Amniotic epithelial cell (primary cell): ENCODE data around the gene VPS35L.
"Not testable (repeated sequence)": the region's sequence is repeated elsewhere in the genome, so short reads cannot be mapped to it uniquely, and the experiment has no call there.

Experiments
- DNase-seq: peaks from one replicate; pipeline ENCODE4 v3.0.0-alpha.2; 2010; ENCODE audit warnings: low read depth

Gene VPS35L

GRCh38 chr16:19655242-19655777 is 99.8 kb downstream of the VPS35L start:
- no peak for DNase-seq

- no peak for DNase-seq
These were observed 102.3 kb downstream of the VPS35L start for GRCh38 chr16:19657831-19658230.

GRCh38 chr16:19659554-19659953 is 104.1 kb downstream of the VPS35L start:
- no peak for DNase-seq

GRCh38 chr16:19660432-19660831 is 104.9 kb downstream of the VPS35L start:
- DNase-seq: no peak

- no peak for DNase-seq
These were observed 106.8 kb downstream of the VPS35L start for GRCh38 chr16:19662351-19662750.

GRCh38 chr16:19664166-19664565 is 108.7 kb downstream of the VPS35L start:
- DNase-seq: no peak

GRCh38 chr16:19665313-19665712 is 109.8 kb downstream of the VPS35L start:
- DNase-seq: not testable (repeated sequence)

- no peak for DNase-seq
These were observed 111.0 kb downstream of the VPS35L start for GRCh38 chr16:19666477-19666876.

GRCh38 chr16:19672378-19672777 is 116.9 kb downstream of the VPS35L start:
- no peak for DNase-seq

GRCh38 chr16:19674485-19674884 is 119.0 kb downstream of the VPS35L start:
- DNase-seq: no peak

- DNase-seq: no peak
These were observed 121.9 kb downstream of the VPS35L start for GRCh38 chr16:19677402-19677801.

GRCh38 chr16:19678804-19679203 is 123.3 kb downstream of the VPS35L start:
- DNase-seq: no peak

GRCh38 chr16:19679281-19679680 is 123.8 kb downstream of the VPS35L start:
- DNase-seq: not testable (repeated sequence)

- no peak for DNase-seq
These were observed 125.4 kb downstream of the VPS35L start for GRCh38 chr16:19680881-19681340.

GRCh38 chr16:19681637-19682036 is 126.1 kb downstream of the VPS35L start:
- no peak for DNase-seq

- no peak for DNase-seq
These were observed 128.1 kb downstream of the VPS35L start for GRCh38 chr16:19683453-19684236.

- no peak for DNase-seq
These were observed 129.7 kb downstream of the VPS35L start for GRCh38 chr16:19685176-19685575.

- DNase-seq: no peak
These were observed 131.8 kb downstream of the VPS35L start for GRCh38 chr16:19687279-19687678.

GRCh38 chr16:19688396-19689024 is 133.0 kb downstream of the VPS35L start:
- no peak for DNase-seq

- no peak for DNase-seq
These were observed 133.8 kb downstream of the VPS35L start for GRCh38 chr16:19689342-19689741.

- no peak for DNase-seq
These were observed 134.7 kb downstream of the VPS35L start for GRCh38 chr16:19690196-19690595.

- no peak for DNase-seq
These were observed 135.7 kb downstream of the VPS35L start for GRCh38 chr16:19691161-19691711.

- DNase-seq: no peak
These were observed 139.5 kb downstream of the VPS35L start for GRCh38 chr16:19694989-19695388.
